ENCODE data around the gene IFI27.

The IFI27 gene

DNA sequence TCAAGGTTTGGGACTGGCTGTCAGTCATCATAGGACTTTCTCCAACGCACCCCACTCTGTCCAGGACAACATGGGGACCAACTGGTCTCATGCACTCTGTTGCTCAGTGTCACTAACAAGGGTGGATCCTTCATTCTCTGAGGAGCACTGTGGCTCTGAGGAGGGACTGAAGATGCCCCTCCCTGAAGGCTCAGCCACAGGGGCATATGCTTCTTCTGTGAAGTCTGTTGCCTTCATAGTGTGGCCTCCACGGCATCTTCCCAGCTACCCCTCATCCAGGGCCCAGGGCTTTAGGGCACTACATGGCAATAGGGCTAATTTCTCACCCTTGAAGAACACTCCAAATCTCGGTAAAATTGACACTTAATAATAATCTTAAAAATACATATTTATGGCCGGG is 33.2 kb downstream of the IFI27 start:
- H3K9me3 ChIP-seq (replicated peaks; ENCODE audit: insufficient read depth, low read length): no peaks in the 10 kb centered on the region
- no peaks in the 10 kb centered on the region for H3K36me3 ChIP-seq (replicated peaks; ENCODE audit: insufficient read depth, low read length)
- H3K27me3 ChIP-seq (replicated peaks; ENCODE audit: insufficient read depth, low read length): no peaks in the 10 kb centered on the region
- H3K9ac ChIP-seq (ENCODE audit: low read length): no peak overlapping the region
- no peak overlapping the region for H2AFZ ChIP-seq (ENCODE audit: low read length)
- H3F3A ChIP-seq (ENCODE audit: insufficient read depth, low read length): no peaks in the 10 kb centered on the region
- H3K4me2 ChIP-seq (ENCODE audit: low read depth, low read length): no peak overlapping the region
- TF ChIP-seq, protein P1, sequence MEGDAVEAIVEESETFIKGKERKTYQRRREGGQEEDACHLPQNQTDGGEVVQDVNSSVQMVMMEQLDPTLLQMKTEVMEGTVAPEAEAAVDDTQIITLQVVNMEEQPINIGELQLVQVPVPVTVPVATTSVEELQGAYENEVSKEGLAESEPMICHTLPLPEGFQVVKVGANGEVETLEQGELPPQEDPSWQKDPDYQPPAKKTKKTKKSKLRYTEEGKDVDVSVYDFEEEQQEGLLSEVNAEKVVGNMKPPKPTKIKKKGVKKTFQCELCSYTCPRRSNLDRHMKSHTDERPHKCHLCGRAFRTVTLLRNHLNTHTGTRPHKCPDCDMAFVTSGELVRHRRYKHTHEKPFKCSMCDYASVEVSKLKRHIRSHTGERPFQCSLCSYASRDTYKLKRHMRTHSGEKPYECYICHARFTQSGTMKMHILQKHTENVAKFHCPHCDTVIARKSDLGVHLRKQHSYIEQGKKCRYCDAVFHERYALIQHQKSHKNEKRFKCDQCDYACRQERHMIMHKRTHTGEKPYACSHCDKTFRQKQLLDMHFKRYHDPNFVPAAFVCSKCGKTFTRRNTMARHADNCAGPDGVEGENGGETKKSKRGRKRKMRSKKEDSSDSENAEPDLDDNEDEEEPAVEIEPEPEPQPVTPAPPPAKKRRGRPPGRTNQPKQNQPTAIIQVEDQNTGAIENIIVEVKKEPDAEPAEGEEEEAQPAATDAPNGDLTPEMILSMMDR (IDR thresholded peaks at IDR 0.05; ENCODE audit: low read length): no peak
- no peak for TF ChIP-seq EZH2phosphoT487 (IDR thresholded peaks at IDR 0.05; ENCODE audit: low read length)
- TF ChIP-seq EZH2 (optimal IDR thresholded peaks at IDR 0.05; ENCODE audit: low read depth, low read length): no peak
- H4K20me1 ChIP-seq (ENCODE audit: insufficient read depth, low read length): no peaks in the 10 kb centered on the region
- no peaks in the 10 kb centered on the region for H3K9me2 ChIP-seq (replicated peaks; ENCODE audit: insufficient read depth, low read length)
- no peak overlapping the region for H3K27ac ChIP-seq (ENCODE audit: low read length)
- H3K79me2 ChIP-seq (ENCODE audit: low read length): no peaks in the 10 kb centered on the region
- no peak for DNase-seq
- no peak overlapping the region for H3K4me3 ChIP-seq (ENCODE audit: low read length)
- H3K4me1 ChIP-seq (ENCODE audit: low read length): no peaks in the 10 kb centered on the region

DNA sequence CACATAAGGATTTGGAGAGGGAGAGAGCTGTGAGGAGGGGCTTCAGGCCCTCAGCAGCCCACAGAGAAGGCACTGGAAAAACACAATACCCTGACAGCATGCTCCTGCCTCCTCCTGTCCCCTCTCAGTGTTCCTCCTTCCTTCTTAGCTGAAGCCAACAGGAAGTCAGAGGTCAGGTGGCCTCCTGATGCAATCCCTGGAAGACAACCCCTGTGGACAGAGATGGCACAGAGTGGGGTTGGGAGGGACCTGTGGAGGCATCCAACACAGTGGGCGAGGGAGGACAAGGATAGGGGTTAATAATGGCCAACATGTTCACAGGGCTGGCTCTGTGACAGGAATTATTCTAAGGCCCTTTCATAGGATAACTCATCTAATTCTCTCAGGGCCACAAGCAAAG is 34.2 kb downstream of the IFI27 start:
- no peak for DNase-seq
- no peak overlapping the region for H3K4me3 ChIP-seq (ENCODE audit: low read length)
- H3K79me2 ChIP-seq (ENCODE audit: low read length): no peaks in the 10 kb centered on the region
- no peaks in the 10 kb centered on the region for H3K4me1 ChIP-seq (ENCODE audit: low read length)
- H3F3A ChIP-seq (ENCODE audit: insufficient read depth, low read length): no peaks in the 10 kb centered on the region
- no peaks in the 10 kb centered on the region for H3K27me3 ChIP-seq (replicated peaks; ENCODE audit: insufficient read depth, low read length)
- H2AFZ ChIP-seq (ENCODE audit: low read length): no peak overlapping the region
- H3K9ac ChIP-seq (ENCODE audit: low read length): no peak overlapping the region
- H4K20me1 ChIP-seq (ENCODE audit: insufficient read depth, low read length): no peaks in the 10 kb centered on the region
- TF ChIP-seq EZH2 (optimal IDR thresholded peaks at IDR 0.05; ENCODE audit: low read depth, low read length) (no peak), EZH2phosphoT487 (IDR thresholded peaks at IDR 0.05; ENCODE audit: low read length) (no peak)
- TF ChIP-seq, protein P1 (IDR thresholded peaks at IDR 0.05; ENCODE audit: low read length): no peak
- H3K36me3 ChIP-seq (replicated peaks; ENCODE audit: insufficient read depth, low read length): no peaks in the 10 kb centered on the region
- H3K4me2 ChIP-seq (ENCODE audit: low read depth, low read length): no peak overlapping the region
- no peak overlapping the region for H3K27ac ChIP-seq (ENCODE audit: low read length)
- H3K9me2 ChIP-seq (replicated peaks; ENCODE audit: insufficient read depth, low read length): no peaks in the 10 kb centered on the region
- no peaks in the 10 kb centered on the region for H3K9me3 ChIP-seq (replicated peaks; ENCODE audit: insufficient read depth, low read length)

DNA sequence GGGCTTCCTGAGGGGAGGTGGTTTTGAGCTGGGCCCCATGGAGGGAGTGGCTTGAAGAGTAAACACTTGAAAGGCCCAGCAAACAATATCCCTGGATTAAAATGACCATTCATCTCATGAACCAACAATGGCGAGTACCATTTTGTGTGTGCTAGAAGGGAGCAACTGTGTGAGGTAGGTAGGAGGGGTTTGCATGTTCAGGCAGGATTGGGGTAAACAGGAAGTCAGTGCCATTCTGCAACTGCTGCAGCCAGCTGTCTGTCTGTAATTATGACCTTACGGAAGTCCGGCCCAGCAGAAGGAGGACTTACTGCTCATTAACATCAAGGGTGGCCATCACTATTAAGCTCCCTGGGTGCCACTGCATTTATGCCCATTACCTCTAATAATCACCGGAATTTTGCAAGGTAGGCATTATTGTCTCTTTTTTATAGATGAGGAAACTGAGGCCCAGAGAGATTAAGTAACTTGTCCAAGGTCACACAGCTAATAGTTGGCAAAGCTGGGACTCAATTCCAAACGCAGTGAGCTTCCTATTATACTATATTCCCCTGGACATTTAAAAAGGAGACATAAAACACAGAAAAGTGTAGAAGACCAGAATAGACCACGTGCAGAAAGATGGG is 35.5 kb downstream of the IFI27 start:
- Histone ChIP-seq H3K9me2 (replicated peaks; ENCODE audit: insufficient read depth, low read length) (no peaks in the 10 kb centered on the region), H3F3A (ENCODE audit: insufficient read depth, low read length) (no peaks in the 10 kb centered on the region), H4K20me1 (ENCODE audit: insufficient read depth, low read length) (no peaks in the 10 kb centered on the region), H3K4me1 (ENCODE audit: low read length) (no peaks in the 10 kb centered on the region), H3K4me2 (ENCODE audit: low read depth, low read length) (no peak overlapping the region), H3K36me3 (replicated peaks; ENCODE audit: insufficient read depth, low read length) (no peaks in the 10 kb centered on the region), H3K4me3 (ENCODE audit: low read length) (no peak overlapping the region), H2AFZ (ENCODE audit: low read length) (no peak overlapping the region), H3K27me3 (replicated peaks; ENCODE audit: insufficient read depth, low read length) (no peaks in the 10 kb centered on the region), H3K9me3 (replicated peaks; ENCODE audit: insufficient read depth, low read length) (no peaks in the 10 kb centered on the region), H3K79me2 (ENCODE audit: low read length) (no peaks in the 10 kb centered on the region), H3K9ac (ENCODE audit: low read length) (no peak overlapping the region), H3K27ac (ENCODE audit: low read length) (no peak overlapping the region)
- TF ChIP-seq EZH2phosphoT487 (IDR thresholded peaks at IDR 0.05; ENCODE audit: low read length) (no peak), EZH2 (optimal IDR thresholded peaks at IDR 0.05; ENCODE audit: low read depth, low read length) (no peak)
- TF ChIP-seq, protein P1 (IDR thresholded peaks at IDR 0.05; ENCODE audit: low read length): no peak
- no peak for DNase-seq
